Tibial artery (tissue), 4 donors: Measurements from ENCODE around the gene EPB41.

Experiments used
- DNase-seq, 2 donors: peaks; one replicate each; pipeline ENCODE4 v3.0.0-alpha.2; 2019
- H3K27ac ChIP-seq, 2 donors: fragments of 200-600 bp; sonication (generic) in 1 of 2; 1 replicate in 1 of 2; 2 replicates in 1 of 2; pipeline ENCODE4 v1.5.1; 2018 to 2019; ENCODE audit warnings: mild to moderate bottlenecking in 1 of 2
- H3K27me3 ChIP-seq, 2 donors: fragments of 200-600 bp; sonication (generic) in 1 of 2; one replicate each; pipeline versions ENCODE4 v1.5.1 to v1.6.0; 2016 to 2019
- H3K36me3 ChIP-seq, 3 donors: fragments of 200-600 bp; sonication (generic) in 2 of 3; one replicate each; pipeline ENCODE4 v1.5.1; 2016 to 2019; ENCODE audit warnings: mild to moderate bottlenecking in 2 of 3
- H3K4me1 ChIP-seq, 4 donors: fragments of 200-600 bp; sonication (generic) in 2 of 4; 1 replicate in 3 of 4; 2 replicates in 1 of 4; pipeline ENCODE4 v1.5.1; 2016 to 2019
- H3K4me3 ChIP-seq, 2 donors: fragments of 200-600 bp; sonication (generic) in 1 of 2; 1 replicate in 1 of 2; 2 replicates in 1 of 2; pipeline ENCODE4 v1.5.1; 2018 to 2019; ENCODE audit warnings: mild to moderate bottlenecking in 2 of 2
- H3K9me3 ChIP-seq, 3 donors: fragments of 200-600 bp; sonication (generic) in 1 of 3; one replicate each; pipeline ENCODE4 v1.5.1; 2016 to 2019
- CTCF ChIP-seq, 2 experiments: fragments of 200-600 bp in 1 of 2; fragments of 450-650 bp in 1 of 2; IDR thresholded peaks; one replicate each; pipeline ENCODE4 v1.5.1; 2017 to 2019; ENCODE audit warnings: antibody characterized with exemption in 2 of 2, mild to moderate bottlenecking in 1 of 2, moderate library complexity in 1 of 2
- intact Hi-C: fragments of 100-400 bp; cut with DNase I; formaldehyde crosslinking; loops from one replicate; pipeline ENCODE4 v1.15.0; 2023; ENCODE audit warnings: low total_unique reads

Gene EPB41

GRCh38 chr1:28971980-28972771 is 57.8 kb downstream of the EPB41 start:
- no peak for TF ChIP-seq CTCF (IDR thresholded peaks at IDR 0.05)
- intact Hi-C loops, result no loop called here
- Histone ChIP-seq H3K27me3 (no peaks in the 10 kb centered on the region), H3K4me1 (no peaks in the 10 kb centered on the region), H3K4me3 (no peak overlapping the region), H3K36me3 (no peaks in the 10 kb centered on the region), H3K9me3 (no peaks in the 10 kb centered on the region), H3K27ac (peak overlapping the region in 1 of 2 donors; percentile 24)
- peak in 1 of 2 donors; percentile 59 for DNase-seq

GRCh38 chr1:28973596-28974421 is 59.4 kb downstream of the EPB41 start:
- no peak for DNase-seq
- H3K27me3 ChIP-seq, result no peaks in the 10 kb centered on the region
- no peaks in the 10 kb centered on the region for H3K4me1 ChIP-seq
- no peaks in the 10 kb centered on the region for H3K9me3 ChIP-seq
- intact Hi-C loops, result no loop called here
- no peak for TF ChIP-seq CTCF (IDR thresholded peaks at IDR 0.05)
- H3K27ac ChIP-seq, result no peak overlapping the region
- no peaks in the 10 kb centered on the region for H3K36me3 ChIP-seq
- no peak overlapping the region for H3K4me3 ChIP-seq

GRCh38 chr1:28974432-28974831 is 60.1 kb downstream of the EPB41 start:
- intact Hi-C loops, result no loop called here
- H3K27ac ChIP-seq, result no peak overlapping the region

GRCh38 chr1:28976248-28976647 is 61.9 kb downstream of the EPB41 start:
- TF ChIP-seq CTCF (IDR thresholded peaks at IDR 0.05), result no peak
- intact Hi-C loops, result no loop called here
- Histone ChIP-seq H3K4me3 (no peak overlapping the region), H3K27ac (no peak overlapping the region), H3K27me3 (no peaks in the 10 kb centered on the region), H3K9me3 (no peaks in the 10 kb centered on the region), H3K4me1 (no peaks in the 10 kb centered on the region), H3K36me3 (no peaks in the 10 kb centered on the region)
- no peak for DNase-seq

More at GRCh38 chr1:28974432-28974831, 60.1 kb downstream of the EPB41 start:
- Histone ChIP-seq H3K9me3 (no peaks in the 10 kb centered on the region), H3K36me3 (no peaks in the 10 kb centered on the region), H3K27me3 (no peaks in the 10 kb centered on the region), H3K4me1 (no peaks in the 10 kb centered on the region), H3K4me3 (no peak overlapping the region)
- no peak for DNase-seq
- TF ChIP-seq CTCF (IDR thresholded peaks at IDR 0.05), result no peak

DNA sequence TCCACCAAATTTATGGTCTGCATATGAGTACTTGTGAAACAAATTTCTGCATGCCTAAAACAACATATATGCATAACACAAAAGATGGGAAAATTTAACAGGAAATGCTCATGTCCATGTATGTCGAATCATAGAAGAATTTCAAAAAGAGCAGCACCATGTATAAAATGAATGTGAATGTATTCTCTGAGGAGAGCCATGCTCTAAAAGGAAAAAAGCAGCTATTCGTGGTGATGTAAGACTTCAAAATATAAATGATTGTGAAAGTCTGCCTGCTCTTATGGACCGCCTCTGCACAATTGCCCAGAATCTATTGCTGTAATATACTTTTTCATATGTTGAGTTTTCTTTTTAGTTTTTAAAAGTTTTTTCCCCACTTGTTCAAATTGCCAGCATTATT is 66.8 kb downstream of the EPB41 start:
- intact Hi-C loops, result no loop called here
- H3K27me3 ChIP-seq, result no peaks in the 10 kb centered on the region
- no peak for TF ChIP-seq CTCF (IDR thresholded peaks at IDR 0.05)
- DNase-seq, result no peak
- no peaks in the 10 kb centered on the region for H3K4me1 ChIP-seq
- no peaks in the 10 kb centered on the region for H3K36me3 ChIP-seq
- no peak overlapping the region for H3K4me3 ChIP-seq
- no peak overlapping the region for H3K27ac ChIP-seq
- H3K9me3 ChIP-seq, result no peaks in the 10 kb centered on the region
